ENCODE results near the gene USP25. TPM values are rescaled to one million over a fixed set of nuclear protein-coding genes. Genes with fewer than 3 reads are reported as not detected.

The USP25 gene
- total RNA-seq, 1 donor from 2014 or later, result 49.9 TPM

DNA sequence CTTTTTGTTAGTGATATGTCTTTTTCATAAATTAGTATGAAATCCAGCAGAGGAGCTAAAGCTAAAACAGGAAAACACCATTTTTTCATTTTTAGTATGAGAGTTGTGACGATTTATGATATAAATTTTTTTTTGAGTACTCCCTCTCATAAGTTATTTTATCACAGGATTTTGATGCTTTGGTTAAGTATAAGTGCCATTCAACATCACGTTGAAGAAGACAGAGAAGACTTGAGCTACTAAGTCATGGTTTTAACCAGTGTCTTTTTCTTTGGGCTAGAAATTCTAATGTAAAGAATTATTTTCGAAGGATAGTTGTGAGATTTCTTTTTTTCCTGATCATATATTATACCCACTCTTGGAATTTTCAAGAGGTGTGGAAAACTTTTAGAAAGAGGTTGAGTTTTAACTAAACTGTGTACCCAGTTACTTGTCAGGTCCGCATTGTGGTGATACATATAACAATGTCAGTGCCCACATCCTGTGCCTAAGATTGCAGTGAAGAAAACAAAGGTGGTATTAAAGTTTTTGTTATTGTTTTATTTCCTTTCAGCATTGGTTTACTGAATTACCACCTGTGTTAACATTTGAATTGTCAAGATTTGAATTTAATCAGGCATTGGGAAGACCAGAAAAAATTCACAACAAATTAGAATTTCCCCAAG, 93.8 kb downstream of the USP25 start:
- no peak overlapping the region for H3K27ac Mint-ChIP-seq
- H3K4me3 Mint-ChIP-seq, result no peak overlapping the region
- TF ChIP-seq, protein P1, sequence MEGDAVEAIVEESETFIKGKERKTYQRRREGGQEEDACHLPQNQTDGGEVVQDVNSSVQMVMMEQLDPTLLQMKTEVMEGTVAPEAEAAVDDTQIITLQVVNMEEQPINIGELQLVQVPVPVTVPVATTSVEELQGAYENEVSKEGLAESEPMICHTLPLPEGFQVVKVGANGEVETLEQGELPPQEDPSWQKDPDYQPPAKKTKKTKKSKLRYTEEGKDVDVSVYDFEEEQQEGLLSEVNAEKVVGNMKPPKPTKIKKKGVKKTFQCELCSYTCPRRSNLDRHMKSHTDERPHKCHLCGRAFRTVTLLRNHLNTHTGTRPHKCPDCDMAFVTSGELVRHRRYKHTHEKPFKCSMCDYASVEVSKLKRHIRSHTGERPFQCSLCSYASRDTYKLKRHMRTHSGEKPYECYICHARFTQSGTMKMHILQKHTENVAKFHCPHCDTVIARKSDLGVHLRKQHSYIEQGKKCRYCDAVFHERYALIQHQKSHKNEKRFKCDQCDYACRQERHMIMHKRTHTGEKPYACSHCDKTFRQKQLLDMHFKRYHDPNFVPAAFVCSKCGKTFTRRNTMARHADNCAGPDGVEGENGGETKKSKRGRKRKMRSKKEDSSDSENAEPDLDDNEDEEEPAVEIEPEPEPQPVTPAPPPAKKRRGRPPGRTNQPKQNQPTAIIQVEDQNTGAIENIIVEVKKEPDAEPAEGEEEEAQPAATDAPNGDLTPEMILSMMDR (conservative IDR thresholded peaks at IDR 0.05), result no peak
- no peak for DNase-seq (ENCODE audit: extremely low spot score, unreplicated experiment)
- H3K36me3 Mint-ChIP-seq, result peaks cover 25% of the 10 kb centered on the region
- H3K4me1 Mint-ChIP-seq (ENCODE audit: unreplicated experiment), result no peaks in the 10 kb centered on the region
- H3K9me3 Mint-ChIP-seq, result no peaks in the 10 kb centered on the region
- H3K27me3 Mint-ChIP-seq, result no peaks in the 10 kb centered on the region

DNA sequence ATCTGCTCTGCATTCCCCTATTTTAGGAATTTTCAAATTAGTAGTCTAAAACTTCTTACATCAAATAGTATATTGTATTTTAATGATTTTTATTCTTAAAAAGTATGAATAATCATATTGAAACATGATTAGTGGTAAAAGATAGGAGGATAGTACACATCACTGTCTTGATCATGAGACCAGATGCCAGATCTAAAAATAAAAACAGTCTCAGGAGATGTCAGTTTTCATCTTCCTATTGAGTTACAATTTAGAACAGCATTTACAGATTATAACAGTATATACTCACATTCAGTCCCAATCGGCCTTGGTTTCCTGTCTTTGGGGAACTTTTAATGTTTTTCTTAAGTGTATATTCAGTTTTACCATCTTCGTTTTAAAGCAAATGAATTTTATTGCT, 95.9 kb downstream of the USP25 start:
- TF ChIP-seq, protein P1 (conservative IDR thresholded peaks at IDR 0.05), result no peak
- H3K27ac Mint-ChIP-seq, result peak overlapping the region; percentile 6
- DNase-seq (ENCODE audit: extremely low spot score, unreplicated experiment), result no peak
- no peaks in the 10 kb centered on the region for H3K27me3 Mint-ChIP-seq
- H3K4me3 Mint-ChIP-seq, result no peak overlapping the region
- peaks cover 15% of the 10 kb centered on the region for H3K36me3 Mint-ChIP-seq
- H3K9me3 Mint-ChIP-seq, result no peaks in the 10 kb centered on the region
- H3K4me1 Mint-ChIP-seq (ENCODE audit: unreplicated experiment), result no peaks in the 10 kb centered on the region

DNA sequence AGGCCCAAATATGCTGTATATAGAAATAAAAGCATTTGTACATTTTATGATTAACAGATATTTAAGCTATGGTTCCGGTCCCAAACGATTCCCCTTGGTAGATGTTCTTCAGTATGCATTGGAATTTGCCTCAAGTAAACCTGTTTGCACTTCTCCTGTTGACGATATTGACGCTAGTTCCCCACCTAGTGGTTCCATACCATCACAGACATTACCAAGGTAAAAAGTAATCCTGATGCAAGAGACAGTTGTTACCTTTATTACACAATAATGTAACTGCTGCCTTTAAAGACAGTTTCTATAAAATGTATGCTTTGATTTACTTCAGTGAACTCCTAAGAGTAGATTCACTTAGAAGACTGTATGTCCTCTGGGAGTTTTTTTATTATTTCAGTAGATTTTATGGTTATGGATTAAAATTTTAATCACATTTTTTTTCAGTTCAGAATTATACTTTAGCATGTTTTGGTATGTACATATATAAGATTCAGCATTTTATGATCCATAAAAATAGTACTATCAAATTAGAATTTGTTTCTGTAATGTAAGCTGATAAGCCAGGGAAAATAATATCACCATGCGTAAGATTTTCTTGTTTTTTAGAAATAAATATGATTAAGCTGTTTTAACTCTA, 96.5 kb downstream of the USP25 start:
- no peaks in the 10 kb centered on the region for H3K4me1 Mint-ChIP-seq (ENCODE audit: unreplicated experiment)
- no peaks in the 10 kb centered on the region for H3K9me3 Mint-ChIP-seq
- no peak for DNase-seq (ENCODE audit: extremely low spot score, unreplicated experiment)
- peaks cover 17% of the 10 kb centered on the region for H3K36me3 Mint-ChIP-seq
- H3K27me3 Mint-ChIP-seq, result no peaks in the 10 kb centered on the region
- TF ChIP-seq, protein P1 (conservative IDR thresholded peaks at IDR 0.05), result peak; percentile 72
- H3K4me3 Mint-ChIP-seq, result no peak overlapping the region
- H3K27ac Mint-ChIP-seq, result peak overlapping the region; percentile 6

DNA sequence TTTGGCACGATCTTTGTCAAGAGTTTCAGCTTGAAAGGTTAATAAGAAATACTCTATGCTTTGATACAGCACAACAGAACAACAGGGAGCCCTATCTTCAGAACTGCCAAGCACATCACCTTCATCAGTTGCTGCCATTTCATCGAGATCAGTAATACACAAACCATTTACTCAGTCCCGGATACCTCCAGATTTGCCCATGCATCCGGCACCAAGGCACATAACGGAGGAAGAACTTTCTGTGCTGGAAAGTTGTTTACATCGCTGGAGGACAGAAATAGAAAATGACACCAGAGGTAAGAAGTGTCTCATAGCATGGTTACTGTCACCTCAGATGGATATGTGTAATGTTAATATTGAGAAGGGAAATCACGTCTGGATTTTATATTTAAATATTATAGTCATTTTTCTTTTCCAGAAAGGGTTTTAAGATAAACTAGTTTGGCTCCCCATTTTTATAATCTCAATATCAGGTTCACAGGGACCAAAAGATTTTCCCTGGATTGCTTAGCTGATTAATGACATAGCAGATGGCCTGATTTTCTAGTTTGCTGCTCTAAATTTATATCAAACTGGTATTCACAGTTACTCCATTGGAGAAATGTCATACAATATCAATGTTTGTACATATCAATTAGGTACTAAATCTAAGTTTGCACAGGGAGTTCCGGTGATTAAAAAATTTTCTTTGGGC, 97.3 kb downstream of the USP25 start:
- Mint-ChIP-seq H3K4me3 (no peak overlapping the region), H3K4me1 (ENCODE audit: unreplicated experiment) (no peaks in the 10 kb centered on the region), H3K9me3 (no peaks in the 10 kb centered on the region), H3K27me3 (no peaks in the 10 kb centered on the region), H3K36me3 (peaks cover 25% of the 10 kb centered on the region), H3K27ac (no peak overlapping the region)
- TF ChIP-seq, protein P1 (conservative IDR thresholded peaks at IDR 0.05), result no peak
- DNase-seq (ENCODE audit: extremely low spot score, unreplicated experiment), result no peak

DNA sequence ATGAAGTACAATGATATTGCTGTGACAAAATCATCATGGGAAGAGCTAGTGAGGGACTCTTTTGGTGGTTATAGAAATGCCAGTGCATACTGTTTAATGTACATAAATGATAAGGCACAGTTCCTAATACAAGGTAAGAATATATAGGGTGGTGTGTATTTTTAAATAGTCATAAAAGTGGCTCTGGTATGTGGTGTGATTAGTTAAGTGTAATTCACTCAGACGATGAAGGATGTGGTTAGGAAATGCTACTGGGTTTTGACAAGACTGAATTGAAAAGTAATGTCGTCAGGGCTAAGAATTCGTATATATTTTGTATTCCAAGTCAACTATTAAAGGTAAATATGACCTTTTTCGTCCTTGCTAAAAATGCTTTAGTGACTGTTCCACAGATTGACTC, 101.7 kb downstream of the USP25 start:
- Mint-ChIP-seq H3K36me3 (peaks cover 32% of the 10 kb centered on the region), H3K4me3 (no peak overlapping the region), H3K27ac (no peak overlapping the region), H3K4me1 (ENCODE audit: unreplicated experiment) (no peaks in the 10 kb centered on the region), H3K27me3 (no peaks in the 10 kb centered on the region), H3K9me3 (no peaks in the 10 kb centered on the region)
- DNase-seq (ENCODE audit: extremely low spot score, unreplicated experiment), result no peak
- TF ChIP-seq, protein P1 (conservative IDR thresholded peaks at IDR 0.05), result no peak

All from type B pancreatic cell (in vitro differentiated cells).